ENCODE data around the gene CASTOR2. TPM values are rescaled to one million over a fixed set of nuclear protein-coding genes. Genes with fewer than 3 reads are reported as not detected.

The CASTOR2 gene
- total and polyA plus RNA-seq, 10 of the 15 experiments (the other 5 are each of a cell fraction or from before 2014, with no cell fraction given), result 0.18 to 1.1 (median 0.44) TPM; not detected in 4

- ChIA-PET SMC1A (ENCODE audit: uncharacterized antibody, unreplicated experiment) (no interaction called here), POLR2A (no interaction called here), RAD21 (ENCODE audit: unreplicated experiment) (no interaction called here), CTCF (no interaction called here)
- Histone ChIP-seq H3K9ac (ENCODE audit: control insufficient read depth, insufficient read depth, low read length) (no peak overlapping the region), H3K27me3 (replicated peaks in 1 of 2; ENCODE audit: control insufficient read depth in 2 of 2, insufficient read depth in 2 of 2, low read length in 1 of 2) (no peaks in the 10 kb centered on the region), H3K79me2 (ENCODE audit: control insufficient read depth, insufficient read depth, low read length) (no peaks in the 10 kb centered on the region), H3K36me3 (ENCODE audit: control insufficient read depth in 2 of 2, insufficient read depth in 2 of 2, low read length in 1 of 2) (no peaks in the 10 kb centered on the region), H3K4me1 (ENCODE audit: control insufficient read depth, insufficient read depth, low read length) (no peaks in the 10 kb centered on the region), H3K4me2 (ENCODE audit: control insufficient read depth, insufficient read depth) (no peak overlapping the region), H4K20me1 (ENCODE audit: control insufficient read depth, insufficient read depth) (no peaks in the 10 kb centered on the region), H3K9me3 (replicated peaks; ENCODE audit: control insufficient read depth, insufficient read depth, low read length) (no peaks in the 10 kb centered on the region), H3K4me3 (no peak overlapping the region), H3K27ac (ENCODE audit: control insufficient read depth, insufficient read depth) (no peak overlapping the region), H2AFZ (ENCODE audit: control insufficient read depth, low read depth, low read length) (no peak overlapping the region)
- no TSS peak for BruUV-seq (replicated peaks)
- in situ Hi-C loops (cut with MboI), result no loop called here
- TF ChIP-seq RFX5 (IDR thresholded peaks at IDR 0.05; ENCODE audit: low read depth, low read length) (no peak), RAD21 (IDR thresholded peaks at IDR 0.05; ENCODE audit: insufficient read depth, low read depth, low read length) (no peak), ZNF592 (IDR thresholded peaks at IDR 0.05) (no peak), SMAD5 (IDR thresholded peaks at IDR 0.05; ENCODE audit: low read depth) (no peak), TAF1 (IDR thresholded peaks at IDR 0.05; ENCODE audit: borderline replicate concordance, low read depth, low read length) (no peak), BCL11A (IDR thresholded peaks at IDR 0.05; ENCODE audit: low read depth, low read length) (no peak), NFYB (IDR thresholded peaks at IDR 0.05; ENCODE audit: insufficient read depth, low read depth, low read length) (no peak)
- TF ChIP-seq, protein P1, sequence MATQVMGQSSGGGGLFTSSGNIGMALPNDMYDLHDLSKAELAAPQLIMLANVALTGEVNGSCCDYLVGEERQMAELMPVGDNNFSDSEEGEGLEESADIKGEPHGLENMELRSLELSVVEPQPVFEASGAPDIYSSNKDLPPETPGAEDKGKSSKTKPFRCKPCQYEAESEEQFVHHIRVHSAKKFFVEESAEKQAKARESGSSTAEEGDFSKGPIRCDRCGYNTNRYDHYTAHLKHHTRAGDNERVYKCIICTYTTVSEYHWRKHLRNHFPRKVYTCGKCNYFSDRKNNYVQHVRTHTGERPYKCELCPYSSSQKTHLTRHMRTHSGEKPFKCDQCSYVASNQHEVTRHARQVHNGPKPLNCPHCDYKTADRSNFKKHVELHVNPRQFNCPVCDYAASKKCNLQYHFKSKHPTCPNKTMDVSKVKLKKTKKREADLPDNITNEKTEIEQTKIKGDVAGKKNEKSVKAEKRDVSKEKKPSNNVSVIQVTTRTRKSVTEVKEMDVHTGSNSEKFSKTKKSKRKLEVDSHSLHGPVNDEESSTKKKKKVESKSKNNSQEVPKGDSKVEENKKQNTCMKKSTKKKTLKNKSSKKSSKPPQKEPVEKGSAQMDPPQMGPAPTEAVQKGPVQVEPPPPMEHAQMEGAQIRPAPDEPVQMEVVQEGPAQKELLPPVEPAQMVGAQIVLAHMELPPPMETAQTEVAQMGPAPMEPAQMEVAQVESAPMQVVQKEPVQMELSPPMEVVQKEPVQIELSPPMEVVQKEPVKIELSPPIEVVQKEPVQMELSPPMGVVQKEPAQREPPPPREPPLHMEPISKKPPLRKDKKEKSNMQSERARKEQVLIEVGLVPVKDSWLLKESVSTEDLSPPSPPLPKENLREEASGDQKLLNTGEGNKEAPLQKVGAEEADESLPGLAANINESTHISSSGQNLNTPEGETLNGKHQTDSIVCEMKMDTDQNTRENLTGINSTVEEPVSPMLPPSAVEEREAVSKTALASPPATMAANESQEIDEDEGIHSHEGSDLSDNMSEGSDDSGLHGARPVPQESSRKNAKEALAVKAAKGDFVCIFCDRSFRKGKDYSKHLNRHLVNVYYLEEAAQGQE (IDR thresholded peaks at IDR 0.05; ENCODE audit: low read depth, low read length), result no peak
- ATAC-seq, result no peak
- intact Hi-C loops (cut with micrococcal nuclease; ENCODE audit: unreplicated experiment), result no loop called here
- FAIRE-seq, result no peak
- no peak for DNase-seq (ENCODE audit: low read depth, low spot score)
- 34% methylated on average over 11 of the region's 12 CpGs for WGBS (ENCODE audit: insufficient coverage, insufficient replicate concordance, low lambda C conversion rate, missing lambda C conversion rate)
These were observed 54.3 kb downstream of the CASTOR2 start for GRCh38 chr7:75018570-75019364.

All from GM12878 (cell line).